GM12873 (cell line): ENCODE results near the gene MAP3K10.

Experiments
- CTCF ChIP-seq: IDR thresholded peaks from 2 replicates; pipeline ENCODE4 v1.5.1; 2012; ENCODE audit warnings: low read depth, mild to moderate bottlenecking, moderate library complexity, low read length, control low read depth; ENCODE audit not compliant: insufficient read depth; ENCODE audit errors: missing control alignments

MAP3K10 gene

GRCh38 chr19:40184273-40184672 is 7.0 kb upstream of the MAP3K10 start:
- TF ChIP-seq CTCF, result no peak

GRCh38 chr19:40191836-40192646 is 815 bp downstream of the MAP3K10 start:
- no peak for TF ChIP-seq CTCF

- TF ChIP-seq CTCF, result no peak
Measured at GRCh38 chr19:40192758-40193586, 1.7 kb downstream of the MAP3K10 start.

- TF ChIP-seq CTCF, result no peak
Measured at GRCh38 chr19:40193587-40193849, 2.3 kb downstream of the MAP3K10 start.

- no peak for TF ChIP-seq CTCF
Measured at GRCh38 chr19:40198272-40198990, 7.2 kb downstream of the MAP3K10 start.

GRCh38 chr19:40200341-40201099 is 9.3 kb downstream of the MAP3K10 start:
- TF ChIP-seq CTCF, result no peak
